Neuron (in vitro differentiated cells): ENCODE measurements around the gene C16orf54.
"Not testable (repeated sequence)": the region's sequence is repeated elsewhere in the genome, so short reads cannot be mapped to it uniquely, and the experiment has no call there.

ENCODE experiments used
- H2AFZ ChIP-seq: one replicate; pipeline ENCODE4 v1.6.1; 2013; ENCODE audit warnings: low read depth, mild to moderate bottlenecking, inconsistent platforms, low read length, moderate library complexity
- H3K27me3 ChIP-seq: one replicate; pipeline ENCODE4 v1.6.1; 2013; ENCODE audit warnings: low read length; ENCODE audit not compliant: insufficient read depth
- H3K36me3 ChIP-seq: one replicate; pipeline ENCODE4 v1.6.1; 2013; ENCODE audit warnings: low read length; ENCODE audit not compliant: insufficient read depth
- H3K4me1 ChIP-seq: one replicate; pipeline ENCODE4 v1.6.1; 2013; ENCODE audit warnings: low read length; ENCODE audit not compliant: insufficient read depth
- H3K4me3 ChIP-seq: 2 replicates; pipeline ENCODE4 v1.5.1; 2013; ENCODE audit warnings: mild to moderate bottlenecking, low read length, moderate library complexity
- H3K9me3 ChIP-seq: one replicate; pipeline ENCODE4 v1.6.1; 2013; ENCODE audit warnings: low read length

Gene C16orf54

DNA sequence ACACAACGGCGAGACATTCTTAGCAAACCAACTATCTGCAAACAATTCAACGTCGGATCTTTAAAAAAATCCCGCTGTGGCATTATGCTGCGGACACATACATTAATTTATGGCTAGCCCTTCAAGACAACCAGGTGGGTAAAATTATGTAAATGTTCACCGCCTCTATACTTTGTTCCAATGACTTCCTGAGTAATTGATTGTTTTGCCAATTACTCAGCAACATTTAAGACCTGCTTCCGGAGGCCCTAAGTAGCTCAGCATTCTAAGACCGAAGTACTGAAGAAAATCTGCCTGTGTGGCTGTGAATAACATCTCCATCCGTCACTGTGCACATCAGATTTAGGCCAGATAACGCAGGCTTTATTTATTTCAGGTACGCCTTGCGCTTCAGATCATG, 43.5 kb downstream of the C16orf54 start:
- Histone ChIP-seq H3K27me3 (no peaks in the 10 kb centered on the region), H2AFZ (no peak overlapping the region), H3K4me1 (no peaks in the 10 kb centered on the region), H3K9me3 (peaks cover 3% of the 10 kb centered on the region), H3K4me3 (no peak overlapping the region), H3K36me3 (peaks cover 3% of the 10 kb centered on the region)

DNA sequence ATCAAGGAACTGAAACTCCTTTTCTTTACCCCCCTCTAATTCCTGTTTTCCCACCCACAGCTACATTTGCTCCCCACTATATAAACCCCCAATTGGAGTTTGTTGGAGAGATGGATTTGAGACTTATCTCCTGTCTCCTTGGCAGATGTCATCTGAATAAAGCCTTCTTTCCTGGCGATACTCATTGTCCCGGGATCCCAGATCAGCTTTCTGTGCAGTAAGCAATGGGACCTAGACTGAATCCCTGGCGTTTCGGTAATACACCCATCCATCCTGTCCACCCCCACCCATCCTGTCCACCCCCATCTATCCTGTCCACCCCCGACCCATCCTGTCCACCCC, 44.6 kb downstream of the C16orf54 start:
- Histone ChIP-seq H3K4me3 (no peak overlapping the region), H3K36me3 (peaks cover 5% of the 10 kb centered on the region), H3K9me3 (peaks cover 3% of the 10 kb centered on the region), H3K4me1 (no peaks in the 10 kb centered on the region), H2AFZ (no peak overlapping the region), H3K27me3 (no peaks in the 10 kb centered on the region)

DNA sequence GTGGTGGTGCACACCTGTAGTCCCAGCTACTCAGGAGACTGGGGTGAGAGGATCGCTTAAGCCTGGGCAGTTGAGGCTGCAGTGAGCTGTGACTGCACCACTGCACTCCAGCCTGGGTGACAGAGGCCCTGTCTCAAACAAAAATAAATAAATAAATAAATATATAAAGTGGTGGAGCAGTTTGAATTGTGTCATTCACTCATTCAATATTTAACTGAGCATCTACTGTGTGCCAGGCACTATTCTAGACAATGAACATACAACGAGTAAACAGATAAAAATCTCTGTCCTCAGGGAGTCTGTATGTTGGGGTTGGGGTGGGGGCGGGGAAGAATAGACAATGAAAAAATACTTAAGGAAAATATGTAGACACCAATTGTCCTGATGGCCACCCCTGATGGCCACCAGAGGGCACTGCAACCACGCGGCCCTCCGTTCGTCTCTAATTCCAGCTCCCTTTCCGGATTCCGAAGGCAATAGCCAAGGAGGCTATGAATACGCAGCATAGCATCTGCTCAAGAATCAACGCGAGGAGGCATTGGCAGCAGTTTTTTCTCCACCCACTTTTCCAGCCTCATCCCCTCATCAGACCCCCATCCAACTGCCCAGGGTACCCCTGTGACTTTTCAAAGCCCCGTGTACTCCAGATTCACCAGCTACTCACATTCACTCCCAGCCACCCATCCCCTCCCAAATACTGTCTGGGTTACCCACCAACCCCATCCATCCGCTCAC, 45.4 kb downstream of the C16orf54 start:
- no peaks in the 10 kb centered on the region for H3K4me1 ChIP-seq

DNA sequence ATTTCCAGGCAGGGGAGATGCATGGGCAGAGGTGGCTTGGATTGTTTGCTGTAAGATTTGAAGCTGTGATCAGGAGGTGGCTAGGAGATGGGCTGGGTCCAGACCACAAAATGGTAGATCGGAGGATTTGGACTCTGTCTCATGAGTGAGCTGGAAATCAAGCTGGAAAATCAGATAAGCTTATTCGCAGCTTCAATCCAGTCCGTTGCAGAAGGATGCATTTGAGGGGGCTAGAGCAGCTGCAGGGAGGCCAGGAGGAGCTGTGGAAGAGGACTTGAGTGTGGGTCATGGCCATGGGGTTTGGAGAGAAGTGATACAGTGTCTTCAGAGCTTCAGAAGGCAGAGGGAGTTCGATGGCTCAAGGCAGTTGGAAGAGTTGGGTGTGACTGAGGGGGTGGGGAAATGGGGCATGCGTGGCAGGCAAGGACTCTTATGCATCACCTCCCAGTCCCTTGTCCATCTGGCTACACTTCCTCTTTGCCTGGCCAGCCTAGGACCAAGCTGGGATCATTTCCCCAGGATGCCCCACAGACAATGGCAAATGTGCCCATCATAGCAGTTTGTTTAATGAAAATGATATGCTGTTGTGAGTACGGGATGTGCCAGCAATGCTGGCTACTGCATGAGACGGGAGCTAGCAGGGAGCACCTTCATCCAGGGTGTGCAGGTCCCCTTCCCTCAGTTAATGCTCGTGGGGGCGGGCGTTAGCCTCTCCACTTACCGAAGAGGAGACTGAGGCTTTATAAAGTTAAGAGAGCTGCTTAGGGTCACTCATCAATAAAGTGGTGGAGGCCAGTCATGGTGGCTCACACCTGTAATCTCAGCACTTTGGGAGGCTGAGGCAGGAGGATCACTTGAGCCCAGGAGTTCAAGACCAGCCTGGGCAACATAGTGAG, 46.2 kb downstream of the C16orf54 start:
- Histone ChIP-seq H2AFZ (no peak overlapping the region), H3K36me3 (peaks cover 5% of the 10 kb centered on the region), H3K9me3 (peaks cover 3% of the 10 kb centered on the region), H3K4me3 (no peak overlapping the region), H3K27me3 (no peaks in the 10 kb centered on the region), H3K4me1 (no peaks in the 10 kb centered on the region)

More for the DNA sequence above, 45.4 kb downstream of the C16orf54 start:
- Histone ChIP-seq H3K9me3 (peaks cover 3% of the 10 kb centered on the region), H2AFZ (no peak overlapping the region), H3K27me3 (no peaks in the 10 kb centered on the region), H3K4me3 (no peak overlapping the region), H3K36me3 (peaks cover 5% of the 10 kb centered on the region)

DNA sequence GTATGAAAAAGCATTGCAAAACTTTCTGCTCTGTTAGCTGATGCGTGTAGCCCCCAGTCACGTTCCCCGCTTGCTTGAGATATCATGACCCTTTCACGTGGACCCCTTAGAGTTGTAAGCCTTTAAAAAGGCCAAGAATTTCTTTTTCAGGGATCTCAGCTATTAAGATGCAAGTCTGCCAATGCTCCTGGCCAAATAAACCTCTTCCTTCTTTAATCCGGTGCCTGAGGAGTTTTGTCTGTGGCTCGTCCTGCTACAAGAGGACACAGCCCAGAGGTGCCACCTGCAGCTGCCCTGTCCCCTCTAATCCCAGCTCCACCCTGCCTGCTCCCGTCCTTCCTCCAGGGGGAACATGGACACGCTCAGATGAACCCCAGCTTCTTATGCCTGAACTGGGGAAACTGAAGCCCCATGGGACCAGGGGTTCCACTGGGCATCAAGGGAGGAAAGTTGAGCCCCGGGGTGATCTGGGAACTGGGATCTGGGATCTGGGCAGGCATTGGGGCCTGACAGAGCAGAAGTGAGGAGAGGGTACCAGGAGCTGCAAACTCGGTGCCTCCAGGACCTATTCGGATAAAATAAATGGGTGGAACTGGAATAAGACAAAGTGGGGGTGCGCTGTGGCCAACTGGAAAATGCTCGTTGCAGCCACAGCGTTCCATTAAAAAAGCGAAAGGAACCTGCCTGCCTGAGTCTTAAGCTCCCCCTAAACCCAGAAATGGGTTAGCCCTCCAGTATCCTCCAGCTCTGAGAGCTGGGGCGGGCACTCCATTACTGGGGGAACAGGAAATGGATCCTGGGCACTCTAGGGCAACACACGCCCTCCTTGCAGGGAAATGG, 47.1 kb downstream of the C16orf54 start:
- H3K4me1 ChIP-seq, result no peaks in the 10 kb centered on the region
- H3K4me3 ChIP-seq, result no peak overlapping the region
- H3K36me3 ChIP-seq, result peaks cover 5% of the 10 kb centered on the region
- no peaks in the 10 kb centered on the region for H3K27me3 ChIP-seq
- H2AFZ ChIP-seq, result no peak overlapping the region
- peaks cover 3% of the 10 kb centered on the region for H3K9me3 ChIP-seq

DNA sequence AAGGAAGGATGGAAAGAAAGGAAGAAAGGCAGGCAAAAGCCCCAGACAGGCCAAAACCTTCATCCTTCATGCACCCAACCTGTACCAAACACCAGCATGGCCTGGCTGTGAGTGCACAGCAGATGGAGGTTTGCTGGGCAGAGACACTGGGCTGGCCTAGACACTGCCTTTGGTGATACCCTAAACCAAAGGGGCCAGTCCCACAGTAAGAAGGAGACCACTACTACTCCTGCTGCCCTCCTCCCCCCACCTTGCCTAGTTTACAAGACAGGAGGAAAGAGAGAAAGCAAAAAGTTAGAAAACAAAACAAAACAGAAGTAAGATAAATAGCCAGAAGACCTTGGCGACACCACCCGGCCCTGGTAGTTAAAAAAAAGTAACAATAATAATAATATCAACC, 47.7 kb downstream of the C16orf54 start:
- Histone ChIP-seq H3K9me3 (peaks cover 3% of the 10 kb centered on the region), H3K4me3 (no peak overlapping the region), H3K27me3 (no peaks in the 10 kb centered on the region), H3K4me1 (no peaks in the 10 kb centered on the region), H3K36me3 (peaks cover 5% of the 10 kb centered on the region), H2AFZ (no peak overlapping the region)

DNA sequence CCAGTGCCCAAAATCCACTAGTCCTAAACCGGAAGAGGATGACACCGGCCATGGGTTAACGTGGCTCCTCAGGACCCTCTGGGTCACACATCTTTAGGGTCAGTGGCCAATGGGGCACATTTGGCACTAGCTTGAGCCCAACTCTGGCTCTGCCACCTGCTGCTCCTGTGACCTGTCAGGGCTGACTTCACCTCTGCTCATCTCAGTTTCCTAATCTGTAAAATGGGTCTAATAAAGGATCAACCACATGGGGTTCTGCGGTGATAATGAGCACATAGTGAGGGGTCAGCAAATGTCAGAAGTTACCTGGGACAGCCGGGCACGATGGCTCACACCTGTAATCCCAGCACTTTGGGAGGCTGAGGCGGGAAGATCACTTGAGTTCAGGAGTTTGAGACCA, 48.4 kb downstream of the C16orf54 start:
- Histone ChIP-seq H3K9me3 (peaks cover 3% of the 10 kb centered on the region), H3K4me3 (no peak overlapping the region), H2AFZ (no peak overlapping the region), H3K4me1 (no peaks in the 10 kb centered on the region), H3K27me3 (no peaks in the 10 kb centered on the region), H3K36me3 (peaks cover 5% of the 10 kb centered on the region)

DNA sequence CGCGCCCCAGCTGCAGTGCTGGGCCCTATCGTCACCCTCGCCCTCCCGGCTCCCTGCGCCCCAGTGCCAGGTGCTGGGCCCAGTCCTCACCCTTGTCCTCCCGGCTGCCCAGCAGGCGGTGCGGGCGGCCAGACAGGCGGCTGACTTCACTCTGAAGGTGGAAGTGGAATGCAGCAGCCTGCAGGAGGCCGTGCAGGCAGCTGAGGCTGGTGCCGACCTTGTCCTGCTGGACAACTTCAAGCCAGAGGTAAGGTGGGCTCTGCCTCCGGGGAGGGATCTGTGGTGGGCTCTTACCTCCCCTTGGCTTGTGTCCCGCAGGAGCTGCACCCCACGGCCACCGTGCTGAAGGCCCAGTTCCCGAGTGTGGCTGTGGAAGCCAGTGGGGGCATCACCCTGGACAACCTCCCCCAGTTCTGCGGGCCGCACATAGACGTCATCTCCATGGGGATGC, 48.9 kb downstream of the C16orf54 start:
- H3K4me3 ChIP-seq, result no peak overlapping the region
- H2AFZ ChIP-seq, result no peak overlapping the region
- H3K27me3 ChIP-seq, result no peaks in the 10 kb centered on the region
- peaks cover 5% of the 10 kb centered on the region for H3K36me3 ChIP-seq
- no peaks in the 10 kb centered on the region for H3K4me1 ChIP-seq
- peaks cover 4% of the 10 kb centered on the region for H3K9me3 ChIP-seq

DNA sequence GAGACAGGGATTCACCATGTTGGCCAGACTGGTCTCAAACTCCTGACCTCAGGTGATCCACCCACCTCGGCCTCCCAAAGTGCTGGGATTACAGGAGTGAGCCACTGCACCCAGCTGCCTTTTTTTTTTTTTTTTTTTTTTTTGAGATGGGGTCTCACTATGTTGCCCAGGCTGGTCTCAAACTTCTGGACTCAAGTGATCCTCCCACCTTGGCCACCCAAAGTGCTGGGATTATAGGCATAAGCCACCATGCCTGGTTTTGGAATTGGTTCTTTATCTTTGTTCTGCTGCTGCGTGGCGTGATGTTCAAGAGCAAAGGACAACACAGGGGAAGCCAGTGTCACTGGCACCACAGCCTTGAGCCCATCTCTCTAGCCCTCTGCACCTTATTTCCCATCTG, 50.1 kb downstream of the C16orf54 start:
- not testable (repeated sequence) for H3K4me3 ChIP-seq, H3K9me3 ChIP-seq, H3K4me1 ChIP-seq, H3K27me3 ChIP-seq, H2AFZ ChIP-seq, H3K36me3 ChIP-seq

DNA sequence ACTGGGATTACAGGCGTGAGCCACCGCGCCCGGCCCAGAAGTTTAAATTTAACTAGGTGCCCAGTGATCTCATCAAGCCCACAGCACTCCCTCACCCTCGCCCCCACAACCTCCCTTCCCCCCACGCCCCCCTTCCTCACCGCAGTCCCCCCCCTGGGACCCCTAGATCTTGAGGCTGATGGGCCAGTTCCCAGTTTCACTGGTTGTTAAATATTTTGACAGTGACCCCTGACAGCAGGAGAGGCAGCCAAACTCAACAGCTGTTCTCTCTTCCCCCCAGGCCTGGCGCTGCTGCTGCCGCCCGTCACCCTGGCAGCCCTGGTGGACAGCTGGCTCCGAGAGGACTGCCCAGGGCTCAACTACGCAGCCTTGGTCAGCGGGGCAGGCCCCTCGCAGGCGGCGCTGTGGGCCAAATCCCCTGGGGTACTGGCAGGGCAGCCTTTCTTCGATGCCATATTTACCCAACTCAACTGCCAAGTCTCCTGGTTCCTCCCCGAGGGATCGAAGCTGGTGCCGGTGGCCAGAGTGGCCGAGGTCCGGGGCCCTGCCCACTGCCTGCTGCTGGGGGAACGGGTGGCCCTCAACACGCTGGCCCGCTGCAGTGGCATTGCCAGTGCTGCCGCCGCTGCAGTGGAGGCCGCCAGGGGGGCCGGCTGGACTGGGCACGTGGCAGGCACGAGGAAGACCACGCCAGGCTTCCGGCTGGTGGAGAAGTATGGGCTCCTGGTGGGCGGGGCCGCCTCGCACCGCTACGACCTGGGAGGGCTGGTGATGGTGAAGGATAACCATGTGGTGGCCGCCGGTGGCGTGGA, 51.2 kb downstream of the C16orf54 start:
- Histone ChIP-seq H3K4me1 (no peaks in the 10 kb centered on the region), H2AFZ (no peak overlapping the region), H3K4me3 (no peak overlapping the region), H3K9me3 (peaks cover 14% of the 10 kb centered on the region), H3K36me3 (peaks cover 5% of the 10 kb centered on the region), H3K27me3 (no peaks in the 10 kb centered on the region)

DNA sequence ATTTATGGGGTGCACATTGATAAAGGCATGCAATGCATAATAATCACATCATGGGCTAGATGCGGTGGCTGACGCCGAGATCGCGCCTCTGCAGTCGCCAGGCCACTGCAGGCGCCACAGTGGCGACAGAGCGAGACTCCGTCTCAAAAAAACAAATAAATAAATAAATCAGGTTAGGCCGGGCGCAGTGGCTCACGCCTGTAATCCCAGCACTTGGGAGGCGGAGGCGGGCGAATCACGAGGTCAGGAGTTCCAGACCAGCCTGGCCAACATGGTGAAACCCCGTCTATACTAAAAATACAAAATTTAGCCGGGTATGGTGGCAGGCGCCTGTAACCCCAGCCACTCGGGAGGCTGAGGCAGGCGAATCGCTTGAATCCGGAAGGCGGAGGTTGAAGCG, 53.2 kb downstream of the C16orf54 start:
- not testable (repeated sequence) for H3K4me1 ChIP-seq, H3K4me3 ChIP-seq, H3K36me3 ChIP-seq, H3K27me3 ChIP-seq, H2AFZ ChIP-seq
- H3K9me3 ChIP-seq, result peaks cover 13% of the 10 kb centered on the region
